GM12878 (cell line): ENCODE results near the gene TBL1XR1.

Experiments
- EP300 ChIP-seq, 2 experiments: fragments of 150-350 bp in 1 of 2; IDR thresholded peaks; 2 replicates each; pipeline ENCODE4 v1.6.1; 2011 to 2012; ENCODE audit warnings: low read depth in 2 of 2, low read length in 2 of 2, borderline replicate concordance in 1 of 2, improper control_type of control experiment in 1 of 2, inconsistent platforms in 1 of 2; ENCODE audit not compliant: control insufficient read depth in 1 of 2
- EZH2 ChIP-seq: IDR thresholded peaks from 2 replicates; pipeline ENCODE4 v1.6.1; 2012; ENCODE audit warnings: low read depth, mild to moderate bottlenecking, control low read depth, inconsistent platforms, low read length, borderline replicate concordance; ENCODE audit not compliant: control insufficient read depth
- TF ChIP-seq, protein P1 (sequence below), 3 experiments: IDR thresholded peaks in 2 of 3; conservative IDR thresholded peaks in 1 of 3; 2 replicates each; pipeline ENCODE4 v1.5.1; 2011; ENCODE audit warnings: low read depth in 3 of 3, low read length in 3 of 3, mild to moderate bottlenecking in 3 of 3, control low read depth in 2 of 3, moderate library complexity in 2 of 3, inconsistent platforms in 1 of 3, mixed read lengths in 1 of 3; ENCODE audit not compliant: control insufficient read depth in 2 of 3, insufficient read depth in 1 of 3; ENCODE audit errors: extremely low read depth in 1 of 3

DNA sequence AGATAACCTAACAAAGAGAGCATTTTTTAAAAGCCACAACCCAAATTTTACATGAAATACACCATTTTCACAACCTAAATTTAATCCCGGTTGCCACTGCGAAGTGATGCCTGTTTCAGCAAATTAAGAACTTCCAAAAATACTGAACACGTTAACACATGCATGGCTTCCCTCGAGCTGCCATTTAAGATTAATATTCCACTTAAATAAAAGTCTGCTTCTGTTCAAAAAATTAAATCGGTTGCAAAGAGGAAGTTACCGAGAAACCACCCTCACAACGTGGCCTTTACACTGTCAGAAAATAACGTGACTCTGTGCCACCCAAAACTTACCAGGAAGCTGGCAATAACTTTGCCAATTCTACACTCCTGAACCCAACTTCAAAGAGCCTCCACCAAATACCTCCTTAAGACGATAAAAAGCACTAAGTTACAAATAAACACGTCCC, 1.2 kb downstream of the TBL1XR1 start:
- TF ChIP-seq EZH2 (no peak), EP300 (IDR thresholded peaks at IDR 0.05; ENCODE audit: borderline replicate concordance in 1 of 2, control insufficient read depth in 1 of 2, low read depth in 2 of 2, low read length in 2 of 2) (no peak)
- TF ChIP-seq, protein P1, sequence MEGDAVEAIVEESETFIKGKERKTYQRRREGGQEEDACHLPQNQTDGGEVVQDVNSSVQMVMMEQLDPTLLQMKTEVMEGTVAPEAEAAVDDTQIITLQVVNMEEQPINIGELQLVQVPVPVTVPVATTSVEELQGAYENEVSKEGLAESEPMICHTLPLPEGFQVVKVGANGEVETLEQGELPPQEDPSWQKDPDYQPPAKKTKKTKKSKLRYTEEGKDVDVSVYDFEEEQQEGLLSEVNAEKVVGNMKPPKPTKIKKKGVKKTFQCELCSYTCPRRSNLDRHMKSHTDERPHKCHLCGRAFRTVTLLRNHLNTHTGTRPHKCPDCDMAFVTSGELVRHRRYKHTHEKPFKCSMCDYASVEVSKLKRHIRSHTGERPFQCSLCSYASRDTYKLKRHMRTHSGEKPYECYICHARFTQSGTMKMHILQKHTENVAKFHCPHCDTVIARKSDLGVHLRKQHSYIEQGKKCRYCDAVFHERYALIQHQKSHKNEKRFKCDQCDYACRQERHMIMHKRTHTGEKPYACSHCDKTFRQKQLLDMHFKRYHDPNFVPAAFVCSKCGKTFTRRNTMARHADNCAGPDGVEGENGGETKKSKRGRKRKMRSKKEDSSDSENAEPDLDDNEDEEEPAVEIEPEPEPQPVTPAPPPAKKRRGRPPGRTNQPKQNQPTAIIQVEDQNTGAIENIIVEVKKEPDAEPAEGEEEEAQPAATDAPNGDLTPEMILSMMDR (IDR thresholded peaks at IDR 0.05 in 2 of 3, conservative IDR thresholded peaks at IDR 0.05 in 1 of 3; ENCODE audit: control insufficient read depth in 2 of 3, extremely low read depth in 1 of 3, insufficient read depth in 1 of 3, low read depth in 3 of 3, low read length in 3 of 3): no peak
